GM19372 (cell line): ENCODE results near the gene CLCN4.

Experiments
- ATAC-seq: cut with Tn5 transposase; IDR thresholded peaks from one replicate; pipeline ENCODE4 v1.9.1; 2021; ENCODE audit warnings: mild to moderate bottlenecking, low read depth, moderate library complexity; ENCODE audit not compliant: unreplicated experiment

The CLCN4 gene

GRCh38 chrX:10233173-10233572 lies 76.4 kb downstream of the CLCN4 start:
- no peak for ATAC-seq

GRCh38 chrX:10233696-10234095 lies 76.9 kb downstream of the CLCN4 start:
- ATAC-seq: no peak

- ATAC-seq: no peak
Observed at GRCh38 chrX:10235851-10236250, 79.1 kb downstream of the CLCN4 start.

- ATAC-seq: no peak
Observed at GRCh38 chrX:10237241-10237640, 80.5 kb downstream of the CLCN4 start.

- no peak for ATAC-seq
Observed at GRCh38 chrX:10239611-10240064, 82.9 kb downstream of the CLCN4 start.

GRCh38 chrX:10240918-10241317 lies 84.1 kb downstream of the CLCN4 start:
- no peak for ATAC-seq

GRCh38 chrX:10242026-10242425 lies 85.3 kb downstream of the CLCN4 start:
- ATAC-seq: no peak

GRCh38 chrX:10243106-10243505 lies 86.3 kb downstream of the CLCN4 start:
- no peak for ATAC-seq

- ATAC-seq: no peak
Observed at GRCh38 chrX:10244915-10245622, 88.3 kb downstream of the CLCN4 start.

GRCh38 chrX:10245886-10246285 lies 89.1 kb downstream of the CLCN4 start:
- ATAC-seq: no peak

- no peak for ATAC-seq
Observed at GRCh38 chrX:10246297-10246696, 89.5 kb downstream of the CLCN4 start.

GRCh38 chrX:10246846-10247245 lies 90.1 kb downstream of the CLCN4 start:
- no peak for ATAC-seq

GRCh38 chrX:10254739-10255138 lies 98.0 kb downstream of the CLCN4 start:
- no peak for ATAC-seq

- no peak for ATAC-seq
Observed at GRCh38 chrX:10259716-10260115, 102.9 kb downstream of the CLCN4 start.

- ATAC-seq: no peak
Observed at GRCh38 chrX:10265775-10266174, 109.0 kb downstream of the CLCN4 start.

- ATAC-seq: no peak
Observed at GRCh38 chrX:10278716-10279115, 121.9 kb downstream of the CLCN4 start.

- ATAC-seq: no peak
Observed at GRCh38 chrX:10280071-10280470, 123.3 kb downstream of the CLCN4 start.

GRCh38 chrX:10282490-10282889 lies 125.7 kb downstream of the CLCN4 start:
- ATAC-seq: no peak

- ATAC-seq: no peak
Observed at GRCh38 chrX:10286195-10286594, 129.4 kb downstream of the CLCN4 start.
